Measurements from ENCODE around the gene HSPB8. TPM values are rescaled to one million over a fixed set of nuclear protein-coding genes. Genes with fewer than 3 reads are reported as not detected.

HSPB8 gene
- total RNA-seq, 4 donors from 2014 or later = 85.3 to 139 (median 107) TPM

GRCh38 chr12:119139448-119139847, 39.3 kb upstream of the HSPB8 start:
- WGBS, 2 donors = 64 to 76% methylated on average over 2 of the region's 2 CpGs

GRCh38 chr12:119145367-119145766, 33.4 kb upstream of the HSPB8 start:
- WGBS, 2 donors = 58 to 65% methylated on average over 13 of the region's 13 CpGs
- no peak for TF ChIP-seq POLR2A (IDR thresholded peaks at IDR 0.05)
- no peak for TF ChIP-seq CTCF (IDR thresholded peaks at IDR 0.05)

More at GRCh38 chr12:119139448-119139847, 39.3 kb upstream of the HSPB8 start:
- DNase-seq (ENCODE audit: low spot score in 2 of 2) = no peak
- TF ChIP-seq CTCF (IDR thresholded peaks at IDR 0.05) (no peak), POLR2A (IDR thresholded peaks at IDR 0.05) (no peak)
- intact Hi-C loops (cut with DNase I; ENCODE audit: low total_unique reads) = no loop called here
- H3K4me3 ChIP-seq (ENCODE audit: low read depth, poor library complexity, severe bottlenecking) = no peak overlapping the region

GRCh38 chr12:119147847-119148448, 30.8 kb upstream of the HSPB8 start:
- DNase-seq (ENCODE audit: low spot score in 2 of 2) = no peak
- 52 to 58% methylated on average over 2 of the region's 2 CpGs for WGBS, 2 donors
- no peak overlapping the region for H3K4me3 ChIP-seq (ENCODE audit: low read depth, poor library complexity, severe bottlenecking)
- TF ChIP-seq POLR2A (IDR thresholded peaks at IDR 0.05) = no peak
- TF ChIP-seq CTCF (IDR thresholded peaks at IDR 0.05) = no peak
- intact Hi-C loops (cut with DNase I; ENCODE audit: low total_unique reads) = no loop called here

More at GRCh38 chr12:119145367-119145766, 33.4 kb upstream of the HSPB8 start:
- H3K4me3 ChIP-seq (ENCODE audit: low read depth, poor library complexity, severe bottlenecking) = no peak overlapping the region
- intact Hi-C loops (cut with DNase I; ENCODE audit: low total_unique reads) = no loop called here
- no peak for DNase-seq (ENCODE audit: low spot score in 2 of 2)

GRCh38 chr12:119149270-119149669, 29.5 kb upstream of the HSPB8 start:
- WGBS, 2 donors = 86 to 91% methylated on average over 7 of the region's 7 CpGs
- no peak overlapping the region for H3K4me3 ChIP-seq (ENCODE audit: low read depth, poor library complexity, severe bottlenecking)
- intact Hi-C loops (cut with DNase I; ENCODE audit: low total_unique reads) = no loop called here
- no peak for DNase-seq (ENCODE audit: low spot score in 2 of 2)
- TF ChIP-seq CTCF (IDR thresholded peaks at IDR 0.05) = no peak
- TF ChIP-seq POLR2A (IDR thresholded peaks at IDR 0.05) = no peak

GRCh38 chr12:119151445-119152026, 27.2 kb upstream of the HSPB8 start:
- intact Hi-C loops (cut with DNase I; ENCODE audit: low total_unique reads) = no loop called here
- 86 to 90% methylated on average over 1 of the region's 1 CpG for WGBS, 2 donors
- TF ChIP-seq CTCF (IDR thresholded peaks at IDR 0.05) (no peak), POLR2A (IDR thresholded peaks at IDR 0.05) (no peak)
- no peak for DNase-seq (ENCODE audit: low spot score in 2 of 2)
- no peak overlapping the region for H3K4me3 ChIP-seq (ENCODE audit: low read depth, poor library complexity, severe bottlenecking)

All from lower leg skin (tissue), 4 donors.